Endothelial cell of umbilical vein (primary cell): ENCODE measurements around the gene IQGAP1.

Source experiments
- MYC ChIP-seq: IDR thresholded peaks from one replicate; pipeline ENCODE4 v1.6.1; 2011; ENCODE audit warnings: mild to moderate bottlenecking, low read depth, low read length
- TF ChIP-seq, protein P1 (sequence below), 2 donors: IDR thresholded peaks; 1 replicate in 1 of 2; 2 replicates in 1 of 2; pipeline ENCODE4 v1.5.1; 2011; ENCODE audit warnings: low read length in 2 of 2, mild to moderate bottlenecking in 2 of 2, moderate library complexity in 2 of 2, control low read depth in 1 of 2, inconsistent platforms in 1 of 2, low read depth in 1 of 2; ENCODE audit not compliant: insufficient read depth in 1 of 2; ENCODE audit errors: extremely low read depth in 1 of 2

DNA sequence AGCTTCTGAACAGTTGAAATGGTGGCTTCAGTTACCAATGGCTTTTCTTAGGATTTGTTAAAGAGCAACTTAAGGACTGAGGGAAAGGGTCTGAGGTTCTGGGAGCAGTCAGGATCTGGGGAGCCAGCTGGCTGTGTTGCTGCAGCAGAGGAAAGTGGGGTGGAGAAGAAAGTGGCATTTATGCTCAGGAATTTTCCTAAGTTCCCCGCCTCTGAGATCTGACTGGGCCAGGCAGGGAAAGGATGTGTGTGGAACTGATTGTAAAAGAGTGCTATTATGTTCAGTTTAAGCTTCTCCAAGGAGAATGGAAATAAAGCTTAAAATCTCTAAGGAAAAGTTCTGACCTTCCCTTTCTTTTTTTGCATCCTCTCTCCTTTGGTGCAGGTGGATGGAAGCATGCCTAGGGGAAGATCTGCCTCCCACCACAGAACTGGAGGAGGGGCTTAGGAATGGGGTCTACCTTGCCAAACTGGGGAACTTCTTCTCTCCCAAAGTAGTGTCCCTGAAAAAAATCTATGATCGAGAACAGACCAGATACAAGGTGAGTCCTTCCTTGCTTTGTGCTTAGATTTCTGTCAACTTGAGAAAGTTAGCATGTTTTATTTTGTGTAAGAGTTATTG is 37.8 kb downstream of the IQGAP1 start:
- TF ChIP-seq MYC: no peak
- TF ChIP-seq, protein P1, sequence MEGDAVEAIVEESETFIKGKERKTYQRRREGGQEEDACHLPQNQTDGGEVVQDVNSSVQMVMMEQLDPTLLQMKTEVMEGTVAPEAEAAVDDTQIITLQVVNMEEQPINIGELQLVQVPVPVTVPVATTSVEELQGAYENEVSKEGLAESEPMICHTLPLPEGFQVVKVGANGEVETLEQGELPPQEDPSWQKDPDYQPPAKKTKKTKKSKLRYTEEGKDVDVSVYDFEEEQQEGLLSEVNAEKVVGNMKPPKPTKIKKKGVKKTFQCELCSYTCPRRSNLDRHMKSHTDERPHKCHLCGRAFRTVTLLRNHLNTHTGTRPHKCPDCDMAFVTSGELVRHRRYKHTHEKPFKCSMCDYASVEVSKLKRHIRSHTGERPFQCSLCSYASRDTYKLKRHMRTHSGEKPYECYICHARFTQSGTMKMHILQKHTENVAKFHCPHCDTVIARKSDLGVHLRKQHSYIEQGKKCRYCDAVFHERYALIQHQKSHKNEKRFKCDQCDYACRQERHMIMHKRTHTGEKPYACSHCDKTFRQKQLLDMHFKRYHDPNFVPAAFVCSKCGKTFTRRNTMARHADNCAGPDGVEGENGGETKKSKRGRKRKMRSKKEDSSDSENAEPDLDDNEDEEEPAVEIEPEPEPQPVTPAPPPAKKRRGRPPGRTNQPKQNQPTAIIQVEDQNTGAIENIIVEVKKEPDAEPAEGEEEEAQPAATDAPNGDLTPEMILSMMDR (IDR thresholded peaks at IDR 0.05; ENCODE audit: extremely low read depth in 1 of 2, insufficient read depth in 1 of 2, low read depth in 1 of 2, low read length in 2 of 2): no peak
